ENCODE results near the gene APOBEC4. TPM values are rescaled to one million over a fixed set of nuclear protein-coding genes. Genes with fewer than 3 reads are reported as not detected.
A peak's percentile ranks its signal among the peaks of the same experiment; 100 is the strongest.

The APOBEC4 gene
- total and polyA plus RNA-seq, 8 donors: not detected

DNA sequence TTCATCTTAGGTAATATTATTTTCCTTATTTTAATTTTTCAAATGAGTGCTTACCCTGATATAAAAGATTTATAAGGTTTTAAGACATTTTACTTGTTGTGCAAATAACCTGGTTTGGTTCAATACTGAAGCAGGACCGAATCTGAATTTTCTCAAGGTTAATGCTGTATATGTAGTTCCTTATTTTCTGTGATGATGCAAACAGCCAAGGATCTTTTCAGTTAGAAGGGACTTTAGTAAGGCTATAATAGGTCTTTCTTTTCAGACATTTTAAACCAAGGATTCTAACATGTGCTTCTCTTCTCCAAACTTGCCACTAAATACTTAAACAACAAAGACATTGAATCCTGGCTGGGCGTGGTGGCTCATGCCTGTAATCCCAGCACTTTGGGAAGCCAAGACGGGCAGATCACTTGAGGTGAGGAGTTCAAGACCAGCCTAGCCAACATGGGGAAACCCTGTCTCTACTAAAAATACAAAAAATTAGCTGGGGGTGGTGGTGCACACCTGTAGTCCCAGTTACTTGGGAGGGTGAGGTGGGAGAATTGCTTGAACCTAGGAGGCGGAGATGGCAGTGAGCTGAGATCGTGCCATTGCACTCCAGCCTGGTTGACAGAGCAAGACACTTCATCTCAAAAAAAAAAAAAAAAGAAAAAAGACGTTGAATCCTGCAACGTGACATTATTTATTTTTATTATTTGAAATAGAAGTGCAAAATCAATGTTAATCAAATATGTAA, 14.3 kb downstream of the APOBEC4 start:
- Histone ChIP-seq H3K27me3 (no peaks in the 10 kb centered on the region), H3K4me3 (no peak overlapping the region), H3K36me3 (no peaks in the 10 kb centered on the region), H3K9me3 (no peaks in the 10 kb centered on the region), H3K27ac (no peak overlapping the region), H3K4me1 (peaks cover 8 to 20% (median 14%) of the 10 kb centered on the region in 4 donors)
- no peak for DNase-seq
- no peak for TF ChIP-seq POLR2A (IDR thresholded peaks at IDR 0.05)
- TF ChIP-seq EP300 (IDR thresholded peaks at IDR 0.05): no peak
- TF ChIP-seq POLR2AphosphoS5 (IDR thresholded peaks at IDR 0.05): no peak
- TF ChIP-seq, protein P1, sequence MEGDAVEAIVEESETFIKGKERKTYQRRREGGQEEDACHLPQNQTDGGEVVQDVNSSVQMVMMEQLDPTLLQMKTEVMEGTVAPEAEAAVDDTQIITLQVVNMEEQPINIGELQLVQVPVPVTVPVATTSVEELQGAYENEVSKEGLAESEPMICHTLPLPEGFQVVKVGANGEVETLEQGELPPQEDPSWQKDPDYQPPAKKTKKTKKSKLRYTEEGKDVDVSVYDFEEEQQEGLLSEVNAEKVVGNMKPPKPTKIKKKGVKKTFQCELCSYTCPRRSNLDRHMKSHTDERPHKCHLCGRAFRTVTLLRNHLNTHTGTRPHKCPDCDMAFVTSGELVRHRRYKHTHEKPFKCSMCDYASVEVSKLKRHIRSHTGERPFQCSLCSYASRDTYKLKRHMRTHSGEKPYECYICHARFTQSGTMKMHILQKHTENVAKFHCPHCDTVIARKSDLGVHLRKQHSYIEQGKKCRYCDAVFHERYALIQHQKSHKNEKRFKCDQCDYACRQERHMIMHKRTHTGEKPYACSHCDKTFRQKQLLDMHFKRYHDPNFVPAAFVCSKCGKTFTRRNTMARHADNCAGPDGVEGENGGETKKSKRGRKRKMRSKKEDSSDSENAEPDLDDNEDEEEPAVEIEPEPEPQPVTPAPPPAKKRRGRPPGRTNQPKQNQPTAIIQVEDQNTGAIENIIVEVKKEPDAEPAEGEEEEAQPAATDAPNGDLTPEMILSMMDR (IDR thresholded peaks at IDR 0.05): no peak
- WGBS, 5 donors: 83 to 88% (median 86%) methylated on average over 7 of the region's 7 CpGs
- intact Hi-C loops (cut with DNase I; ENCODE audit: low total_unique reads): loop anchor here (10.0 kb wide), 1 partner anchor 164 kb away; the partner anchor contains the start of gene SMG7

DNA sequence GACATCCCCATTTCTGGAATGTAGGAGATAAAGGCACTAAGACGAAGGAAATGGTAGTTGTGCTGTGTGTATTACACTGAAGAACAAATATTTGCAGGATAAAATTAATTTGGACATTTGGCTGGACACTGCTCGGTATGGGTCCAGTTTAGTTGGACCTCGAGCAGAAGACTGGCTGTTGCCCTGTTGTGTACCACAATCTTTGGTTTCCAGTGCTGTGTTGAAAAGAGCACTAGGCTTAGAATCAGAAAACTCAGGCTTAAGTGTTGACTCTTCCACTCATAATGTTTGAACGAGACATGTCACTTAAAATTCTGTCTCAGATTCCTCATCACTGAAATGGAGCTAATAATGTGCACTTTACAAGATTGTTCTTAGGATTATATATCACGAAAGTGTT, 16.3 kb downstream of the APOBEC4 start:
- H3K9me3 ChIP-seq: no peaks in the 10 kb centered on the region
- H3K4me3 ChIP-seq: peak overlapping the region in 1 of 4 donors; percentile 88
- DNase-seq: no peak
- H3K36me3 ChIP-seq: no peaks in the 10 kb centered on the region
- peaks cover 23 to 41% (median 31%) of the 10 kb centered on the region in 4 donors for H3K4me1 ChIP-seq
- intact Hi-C loops (cut with DNase I; ENCODE audit: low total_unique reads): loop anchor here (10.0 kb wide), 1 partner anchor 162 kb away; the partner anchor contains the start of gene SMG7
- TF ChIP-seq, protein P1 (IDR thresholded peaks at IDR 0.05): no peak
- TF ChIP-seq POLR2AphosphoS5 (IDR thresholded peaks at IDR 0.05): no peak
- TF ChIP-seq EP300 (IDR thresholded peaks at IDR 0.05): no peak
- TF ChIP-seq POLR2A (IDR thresholded peaks at IDR 0.05): no peak
- peak overlapping the region in 1 of 5 donors; percentile 97 for H3K27ac ChIP-seq
- H3K27me3 ChIP-seq: no peaks in the 10 kb centered on the region
- WGBS, 5 donors: 36 to 56% (median 43%) methylated on average over 5 of the region's 5 CpGs

DNA sequence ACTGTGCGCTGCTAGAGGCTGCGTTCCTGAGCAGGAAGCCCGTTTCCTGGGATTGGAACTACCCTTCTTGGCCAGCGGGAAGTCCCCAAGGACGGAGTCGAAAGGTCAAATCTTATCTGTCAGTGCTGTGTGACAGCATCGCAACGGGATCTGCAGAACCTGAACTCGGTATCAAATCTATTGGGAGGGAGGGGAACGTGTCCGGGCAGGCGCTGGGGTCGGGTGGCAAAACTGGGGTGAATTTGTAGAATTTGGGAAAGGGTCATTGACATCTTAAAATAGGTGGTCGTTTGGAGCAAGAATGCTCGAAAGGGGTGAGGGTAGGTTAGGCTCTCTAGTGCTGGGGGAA, 16.8 kb downstream of the APOBEC4 start:
- DNase-seq: no peak
- intact Hi-C loops (cut with DNase I; ENCODE audit: low total_unique reads): loop anchor here (10.0 kb wide), 1 partner anchor 162 kb away; the partner anchor contains the start of gene SMG7
- Histone ChIP-seq H3K9me3 (no peaks in the 10 kb centered on the region), H3K27me3 (no peaks in the 10 kb centered on the region), H3K4me3 (peak overlapping the region; percentile 73 to 93 (median 85)), H3K27ac (peak overlapping the region; percentile 61 to 97 (median 96)), H3K36me3 (peaks cover 0 to under 1% (median 0%) of the 10 kb centered on the region in 4 donors), H3K4me1 (peaks cover 27 to 45% (median 34%) of the 10 kb centered on the region in 4 donors)
- TF ChIP-seq EP300 (IDR thresholded peaks at IDR 0.05): no peak
- no peak for TF ChIP-seq POLR2AphosphoS5 (IDR thresholded peaks at IDR 0.05)
- TF ChIP-seq, protein P1 (IDR thresholded peaks at IDR 0.05): no peak
- TF ChIP-seq POLR2A (IDR thresholded peaks at IDR 0.05): no peak
- 3 to 5% (median 4%) methylated on average over 14 to 15 of the region's 15 CpGs for WGBS, 5 donors

DNA sequence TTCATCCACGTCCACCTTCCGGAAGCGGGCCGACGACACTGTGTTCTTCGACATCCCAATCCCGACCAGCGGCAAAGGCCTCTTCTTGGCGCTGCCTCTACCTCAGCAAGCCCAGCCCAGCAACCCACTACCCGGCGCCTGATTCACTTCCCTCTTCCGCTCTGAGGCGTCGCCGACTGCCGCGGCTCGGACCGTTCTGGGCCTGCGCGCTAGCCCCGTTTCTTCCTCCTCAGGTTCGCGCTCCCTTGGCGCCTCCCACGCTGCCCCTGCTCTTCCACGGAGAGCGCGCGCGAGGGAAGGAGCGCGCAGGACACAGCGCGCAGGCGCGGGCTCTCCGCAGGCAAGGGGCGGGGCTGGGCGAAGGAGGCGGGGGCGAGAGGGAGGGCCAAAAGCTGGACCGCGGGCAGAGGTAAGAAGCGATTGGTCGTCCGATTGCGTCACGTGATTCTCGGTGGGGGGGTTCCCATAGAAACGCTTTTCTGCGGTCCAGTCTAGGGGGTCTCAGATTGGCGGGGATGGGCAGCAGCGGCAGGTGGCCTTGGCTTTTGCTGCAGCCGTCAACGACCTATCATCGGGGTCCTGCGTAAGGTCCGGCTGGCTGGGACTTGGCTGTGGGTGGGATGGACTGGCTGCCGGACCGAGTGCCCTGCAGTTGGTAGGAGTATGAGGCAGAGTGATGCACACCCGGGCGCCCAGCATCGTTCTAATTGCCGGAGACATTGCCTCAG, 17.3 kb downstream of the APOBEC4 start, which contains the start of gene ARPC5:
ARPC5 (minus strand) TSS at position 178 of the 728 bp plus-strand sequence; CDS start at position 54, 124 bp downstream.
- DNase-seq: peak; percentile 96 to 99
- Histone ChIP-seq H3K27me3 (no peaks in the 10 kb centered on the region), H3K4me1 (peaks cover 33 to 51% (median 39%) of the 10 kb centered on the region in 4 donors), H3K27ac (peak within 1 kb of the TSS; percentile 90 to 97 (median 96)), H3K9me3 (no peaks in the 10 kb centered on the region), H3K4me3 (peak within 1 kb of the TSS; percentile 73 to 93 (median 85)), H3K36me3 (peaks cover 0 to 5% (median 4%) of the 10 kb centered on the region in 4 donors)
- TF ChIP-seq EP300 (IDR thresholded peaks at IDR 0.05) (no peak), POLR2A (IDR thresholded peaks at IDR 0.05) (peak in 2 of 4 donors; percentile 75 to 93), POLR2AphosphoS5 (IDR thresholded peaks at IDR 0.05) (peak; percentile 94 to 97 (median 97))
- TF ChIP-seq, protein P1 (IDR thresholded peaks at IDR 0.05): no peak
- 0 to 1% (median 0%) methylated on average over 39 to 65 of the region's 65 CpGs for WGBS, 5 donors
- intact Hi-C loops (cut with DNase I; ENCODE audit: low total_unique reads): loop anchor here (10.0 kb wide), 1 partner anchor 161 kb away; the partner anchor contains the start of gene SMG7

Data from stomach (tissue), 9 donors.